Endodermal cell (in vitro differentiated cells): ENCODE results near the gene PRKAA2. TPM values are rescaled to one million over a fixed set of nuclear protein-coding genes. Genes with fewer than 3 reads are reported as not detected.

Experiments used
- DNase-seq: peaks from one replicate; pipeline ENCODE4 v3.0.0-alpha.2; 2017
- H3K27ac ChIP-seq: 2 replicates; pipeline ENCODE4 v1.5.1; 2013; ENCODE audit warnings: mild to moderate bottlenecking, low read depth, low read length, moderate library complexity
- H3K27me3 ChIP-seq: 2 replicates; pipeline ENCODE4 v1.6.1; 2013; ENCODE audit warnings: mild to moderate bottlenecking, low read length, moderate library complexity; ENCODE audit not compliant: insufficient read depth, control insufficient read depth, poor library complexity, severe bottlenecking
- H3K36me3 ChIP-seq: 2 replicates; pipeline ENCODE4 v1.7.0; 2013; ENCODE audit warnings: mild to moderate bottlenecking, low read length, moderate library complexity; ENCODE audit not compliant: control insufficient read depth, insufficient read depth
- H3K4me1 ChIP-seq: one replicate; pipeline ENCODE4 v1.7.0; 2013; ENCODE audit warnings: low read length; ENCODE audit not compliant: control insufficient read depth, insufficient read depth
- H3K4me3 ChIP-seq: 2 replicates; pipeline ENCODE4 v1.5.1; 2013; ENCODE audit warnings: mild to moderate bottlenecking, low read length, moderate library complexity
- H3K9ac ChIP-seq: 2 replicates; pipeline ENCODE4 v1.6.1; 2013; ENCODE audit warnings: mild to moderate bottlenecking, low read length, moderate library complexity; ENCODE audit not compliant: poor library complexity, severe bottlenecking; ENCODE audit errors: extremely low read depth
- H3K9me3 ChIP-seq: 2 replicates; pipeline ENCODE4 v1.6.1; 2013; ENCODE audit warnings: mild to moderate bottlenecking, low read length, moderate library complexity; ENCODE audit not compliant: control insufficient read depth
- H3K27ac Mint-ChIP-seq: 2 replicates; pipeline ENCODE4 v1.8.0; 2020; ENCODE audit warnings: mixed read lengths
- H3K27me3 Mint-ChIP-seq: 2 replicates; pipeline ENCODE4 v1.8.0; 2021; ENCODE audit warnings: mild to moderate bottlenecking, mixed read lengths; ENCODE audit not compliant: insufficient read depth
- H3K36me3 Mint-ChIP-seq: 2 replicates; pipeline ENCODE4 v1.8.0; 2020; ENCODE audit warnings: low read depth, mixed read lengths
- H3K4me1 Mint-ChIP-seq: 2 replicates; pipeline ENCODE4 v1.8.0; 2020; ENCODE audit warnings: mixed read lengths
- H3K4me3 Mint-ChIP-seq: 2 replicates; pipeline ENCODE4 v1.8.0; 2020; ENCODE audit warnings: mild to moderate bottlenecking, moderate library complexity, mixed read lengths
- H3K9me3 Mint-ChIP-seq: 2 replicates; pipeline ENCODE4 v1.8.0; 2020; ENCODE audit warnings: mild to moderate bottlenecking, mixed read lengths
- CTCF ChIP-seq: fragments of 200-600 bp; sonication (generic); conservative IDR thresholded peaks from 2 replicates; pipeline ENCODE4 v1.5.0; 2021; ENCODE audit warnings: antibody characterized with exemption, mild to moderate bottlenecking
- WGBS, 2 experiments: methylation state at CpG; one replicate each; pipeline versions ENCODE4 v1.1.5 to v1.1.7; 2013; ENCODE audit warnings: missing lambda C conversion rate in 2 of 2, mixed read lengths in 1 of 2; ENCODE audit not compliant: insufficient coverage in 1 of 2, insufficient read length in 1 of 2; 5-methylcytosine and 5-hydroxymethylcytosine counted together
- total RNA-seq, 2 donors: library from RNA; stranded (reverse); fragmentation: NEBNext Ultra II Directional in 1 of 2; extraction: Animal tissue kit (Norgen Biotek cat#: 25700) in 1 of 2; gene quantifications; 2 replicates in 1 of 2; 3 replicates in 1 of 2; pipeline ENCODE4 v1.2.1, GENCODE V29; 2021

The PRKAA2 gene
- total RNA-seq, 2 donors from 2014 or later, result 4.7 to 15.3 TPM

DNA sequence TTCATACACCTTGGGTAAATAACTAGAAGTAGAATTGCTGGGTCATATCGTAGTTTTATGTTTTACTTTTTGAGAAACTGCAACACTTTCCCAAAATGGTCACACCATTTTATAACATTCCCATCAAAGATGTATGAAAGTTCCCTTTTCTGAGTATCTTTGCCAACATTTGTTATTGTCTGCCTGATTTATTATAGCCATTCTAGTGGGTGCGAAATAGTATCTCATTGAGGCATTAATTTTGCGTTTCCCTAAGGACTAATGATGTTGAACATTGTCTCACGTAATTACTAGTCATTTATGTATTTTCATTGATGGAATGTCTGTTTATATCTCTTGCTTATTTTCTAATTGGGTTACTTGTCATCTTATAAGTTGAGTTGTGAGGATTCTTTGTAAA lies 3.4 kb downstream of the PRKAA2 start:
- no peak overlapping the region for H3K27ac Mint-ChIP-seq

GRCh38 chr1:56654126-56654923 lies 9.2 kb downstream of the PRKAA2 start:
- H3K4me3 Mint-ChIP-seq, result no peak overlapping the region

More for the DNA sequence above, 3.4 kb downstream of the PRKAA2 start:
- H3K9ac ChIP-seq, result no peak overlapping the region
- no peaks in the 10 kb centered on the region for H3K4me1 ChIP-seq
- H3K36me3 Mint-ChIP-seq, result no peaks in the 10 kb centered on the region
- H3K9me3 ChIP-seq, result no peaks in the 10 kb centered on the region
- peaks cover 40% of the 10 kb centered on the region for H3K27me3 Mint-ChIP-seq
- no peak overlapping the region for H3K27ac ChIP-seq
- H3K4me3 ChIP-seq, result no peak overlapping the region
- peaks cover 27% of the 10 kb centered on the region for H3K27me3 ChIP-seq
- 50 to 73% methylated on average over 2 to 4 of the region's 4 CpGs for WGBS, 2 experiments
- no peak overlapping the region for H3K4me3 Mint-ChIP-seq
- DNase-seq, result no peak
- no peak for TF ChIP-seq CTCF
- no peaks in the 10 kb centered on the region for H3K36me3 ChIP-seq
- H3K9me3 Mint-ChIP-seq, result no peaks in the 10 kb centered on the region
- peaks cover 20% of the 10 kb centered on the region for H3K4me1 Mint-ChIP-seq

DNA sequence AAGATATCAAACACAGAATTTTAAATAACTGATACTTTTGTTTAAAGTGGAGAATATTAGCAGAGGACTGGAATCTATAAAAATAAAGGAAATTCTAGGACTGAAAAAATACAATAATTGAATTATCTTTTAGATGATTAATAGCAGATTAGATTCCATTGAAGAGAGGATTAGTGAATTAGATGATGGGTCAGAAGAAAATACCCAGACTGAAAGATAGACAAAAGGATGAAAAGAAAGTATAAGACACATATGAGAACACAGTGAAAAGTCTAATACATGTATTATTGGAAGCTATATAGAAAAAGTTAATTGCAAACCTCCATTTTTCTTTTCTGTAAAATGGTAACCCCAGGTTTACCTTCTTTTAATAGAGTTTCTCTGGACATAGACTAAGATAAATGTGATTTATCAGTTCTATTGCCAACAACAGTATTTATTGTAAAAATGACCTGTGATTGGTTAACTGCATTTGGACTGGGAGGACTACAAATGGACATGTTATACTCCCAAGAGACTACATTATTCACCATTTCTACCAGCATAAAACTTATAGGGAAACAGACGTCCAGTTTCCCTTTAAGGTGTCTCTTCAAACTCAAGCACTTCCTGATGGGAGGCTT lies 11.0 kb downstream of the PRKAA2 start:
- Histone ChIP-seq H3K27ac (no peak overlapping the region), H3K27me3 (no peaks in the 10 kb centered on the region), H3K4me1 (no peaks in the 10 kb centered on the region), H3K9me3 (peaks cover 19% of the 10 kb centered on the region), H3K4me3 (peak overlapping the region; percentile 2), H3K36me3 (peaks cover 5% of the 10 kb centered on the region), H3K9ac (no peak overlapping the region)
- H3K27ac Mint-ChIP-seq, result no peak overlapping the region
- peaks cover 25% of the 10 kb centered on the region for H3K9me3 Mint-ChIP-seq
- H3K4me3 Mint-ChIP-seq, result no peak overlapping the region
- peaks cover 14% of the 10 kb centered on the region for H3K36me3 Mint-ChIP-seq
- no peak for DNase-seq
- no peaks in the 10 kb centered on the region for H3K4me1 Mint-ChIP-seq
- no peak for TF ChIP-seq CTCF
- no peaks in the 10 kb centered on the region for H3K27me3 Mint-ChIP-seq
- WGBS, 2 experiments, result 92% methylated on average over 1 of the region's 1 CpG; no CpG with 5 or more reads in 1 of the 2 experiments

More at GRCh38 chr1:56654126-56654923, 9.2 kb downstream of the PRKAA2 start:
- Histone ChIP-seq H3K9me3 (peaks cover 19% of the 10 kb centered on the region), H3K9ac (no peak overlapping the region), H3K4me1 (no peaks in the 10 kb centered on the region), H3K4me3 (no peak overlapping the region), H3K36me3 (peaks cover 5% of the 10 kb centered on the region), H3K27me3 (no peaks in the 10 kb centered on the region), H3K27ac (no peak overlapping the region)
- peaks cover 9% of the 10 kb centered on the region for H3K4me1 Mint-ChIP-seq
- no peak for TF ChIP-seq CTCF
- H3K27ac Mint-ChIP-seq, result no peak overlapping the region
- peaks cover 25% of the 10 kb centered on the region for H3K9me3 Mint-ChIP-seq
- DNase-seq, result no peak
- H3K27me3 Mint-ChIP-seq, result no peaks in the 10 kb centered on the region
- peaks cover 14% of the 10 kb centered on the region for H3K36me3 Mint-ChIP-seq
- WGBS, 2 experiments, result 75% methylated on average over 1 of the region's 1 CpG; no CpG with 5 or more reads in 1 of the 2 experiments
